Retinal pigment epithelial cell (primary cell): ENCODE data around the gene NKIRAS1.

Source experiments
- DNase-seq: peaks from one replicate; pipeline ENCODE4 v3.0.0-alpha.2; 2010; ENCODE audit warnings: low read depth
- H3K4me3 ChIP-seq: 2 replicates; pipeline ENCODE4 v1.5.1; 2011; ENCODE audit warnings: mild to moderate bottlenecking, low read length, control low read depth, moderate library complexity
- TF ChIP-seq, protein P1 (sequence below): conservative IDR thresholded peaks from 2 replicates; pipeline ENCODE4 v1.5.1; 2011; ENCODE audit warnings: low read depth, low read length, control low read depth, inconsistent platforms

The NKIRAS1 gene

GRCh38 chr3:23941440-23941839, 24.6 kb upstream of the NKIRAS1 start:
- DNase-seq, result no peak
- TF ChIP-seq, protein P1, sequence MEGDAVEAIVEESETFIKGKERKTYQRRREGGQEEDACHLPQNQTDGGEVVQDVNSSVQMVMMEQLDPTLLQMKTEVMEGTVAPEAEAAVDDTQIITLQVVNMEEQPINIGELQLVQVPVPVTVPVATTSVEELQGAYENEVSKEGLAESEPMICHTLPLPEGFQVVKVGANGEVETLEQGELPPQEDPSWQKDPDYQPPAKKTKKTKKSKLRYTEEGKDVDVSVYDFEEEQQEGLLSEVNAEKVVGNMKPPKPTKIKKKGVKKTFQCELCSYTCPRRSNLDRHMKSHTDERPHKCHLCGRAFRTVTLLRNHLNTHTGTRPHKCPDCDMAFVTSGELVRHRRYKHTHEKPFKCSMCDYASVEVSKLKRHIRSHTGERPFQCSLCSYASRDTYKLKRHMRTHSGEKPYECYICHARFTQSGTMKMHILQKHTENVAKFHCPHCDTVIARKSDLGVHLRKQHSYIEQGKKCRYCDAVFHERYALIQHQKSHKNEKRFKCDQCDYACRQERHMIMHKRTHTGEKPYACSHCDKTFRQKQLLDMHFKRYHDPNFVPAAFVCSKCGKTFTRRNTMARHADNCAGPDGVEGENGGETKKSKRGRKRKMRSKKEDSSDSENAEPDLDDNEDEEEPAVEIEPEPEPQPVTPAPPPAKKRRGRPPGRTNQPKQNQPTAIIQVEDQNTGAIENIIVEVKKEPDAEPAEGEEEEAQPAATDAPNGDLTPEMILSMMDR, result no peak
- H3K4me3 ChIP-seq, result no peak overlapping the region

DNA sequence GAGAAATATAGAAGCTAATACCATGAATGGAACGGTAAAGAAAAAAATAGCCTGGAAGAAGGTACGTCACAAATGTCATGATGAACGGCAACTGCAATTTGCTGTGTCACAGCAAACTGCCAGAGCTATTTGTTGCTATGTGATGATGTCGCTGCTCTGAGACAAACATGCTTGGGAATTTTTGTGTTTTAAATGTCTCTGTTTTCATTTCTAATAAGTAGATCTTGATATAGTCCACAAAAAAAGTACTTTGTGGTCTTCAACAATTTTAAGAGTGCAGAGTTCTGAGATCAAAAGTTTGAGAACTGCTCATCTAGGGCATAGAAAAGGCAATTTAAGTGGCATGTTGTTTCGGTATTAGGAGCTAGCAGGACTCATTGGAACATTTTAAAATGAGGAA, 24.0 kb upstream of the NKIRAS1 start:
- no peak for DNase-seq
- H3K4me3 ChIP-seq, result no peak overlapping the region
- TF ChIP-seq, protein P1, result no peak

- TF ChIP-seq, protein P1, result no peak
- no peak for DNase-seq
- no peak overlapping the region for H3K4me3 ChIP-seq
Observed at GRCh38 chr3:23938688-23939087, 21.9 kb upstream of the NKIRAS1 start.

GRCh38 chr3:23937296-23937695, 20.5 kb upstream of the NKIRAS1 start:
- DNase-seq, result no peak
- TF ChIP-seq, protein P1, result no peak
- no peak overlapping the region for H3K4me3 ChIP-seq

DNA sequence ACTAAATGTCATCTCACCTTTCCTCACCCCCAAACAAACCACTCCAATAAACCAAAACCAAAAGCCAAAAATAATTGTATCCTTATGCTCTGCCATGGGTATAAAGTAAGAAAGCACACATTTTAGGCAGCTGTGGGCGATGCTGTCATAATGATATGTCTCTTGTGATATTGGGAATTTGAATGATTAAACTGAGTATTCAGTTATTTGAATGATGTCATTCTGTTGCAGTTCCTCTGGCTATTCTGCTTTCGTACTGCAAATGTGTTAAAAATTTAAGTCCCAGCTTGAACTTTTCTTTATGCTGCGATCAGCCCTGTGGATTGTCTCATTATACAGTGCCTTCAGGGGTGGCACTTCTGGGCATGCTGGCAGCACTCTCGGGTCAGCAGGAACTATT, 17.5 kb upstream of the NKIRAS1 start:
- DNase-seq, result no peak
- TF ChIP-seq, protein P1, result no peak

GRCh38 chr3:23932571-23932970, 15.8 kb upstream of the NKIRAS1 start:
- TF ChIP-seq, protein P1, result no peak
- H3K4me3 ChIP-seq, result no peak overlapping the region
- DNase-seq, result no peak

More for the DNA sequence above, 17.5 kb upstream of the NKIRAS1 start:
- no peak overlapping the region for H3K4me3 ChIP-seq

DNA sequence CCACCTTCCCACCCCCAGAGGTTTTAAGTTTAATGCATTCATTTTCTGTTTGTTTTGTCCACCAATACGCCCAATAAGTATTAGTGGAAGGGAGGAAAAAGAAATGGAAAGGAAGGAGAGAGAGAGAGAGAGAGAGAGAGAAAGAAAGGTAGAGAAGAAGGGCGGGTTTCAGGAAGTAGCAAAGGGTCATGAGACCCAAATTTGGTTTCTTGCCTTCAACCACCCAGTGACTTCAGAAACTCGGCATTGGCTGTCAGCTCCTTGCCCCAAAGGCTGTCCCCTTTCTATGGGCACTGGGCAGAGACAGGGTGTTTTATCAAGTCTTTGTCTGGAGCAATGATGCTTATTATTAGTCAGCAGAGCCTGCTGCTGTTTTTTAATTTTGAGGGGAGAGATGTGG, 14.8 kb upstream of the NKIRAS1 start:
- H3K4me3 ChIP-seq, result no peak overlapping the region
- TF ChIP-seq, protein P1, result no peak
- no peak for DNase-seq
